Vagina (tissue), 2 donors: Measurements from ENCODE around the gene HSBP1L1.

Experiments used
- POLR2A ChIP-seq, 2 donors: fragments of 450-650 bp; IDR thresholded peaks; one replicate each; pipeline ENCODE4 v1.6.1; 2017; ENCODE audit warnings: antibody characterized with exemption in 2 of 2, mild to moderate bottlenecking in 2 of 2, moderate library complexity in 2 of 2
- POLR2AphosphoS5 ChIP-seq, 2 donors: sonication (generic); formaldehyde crosslinking; IDR thresholded peaks; one replicate each; pipeline ENCODE4 v1.9.0; 2017; ENCODE audit warnings: antibody characterized with exemption in 2 of 2, mild to moderate bottlenecking in 2 of 2, low read depth in 1 of 2; ENCODE audit not compliant: insufficient read depth in 1 of 2
- TF ChIP-seq, protein P1 (sequence below), 3 experiments: fragments of 450-650 bp in 2 of 3; fragments of 200-600 bp in 1 of 3; sonication (generic) in 1 of 3; IDR thresholded peaks; one replicate each; pipeline ENCODE4 v1.5.1; 2017 to 2019; ENCODE audit warnings: antibody characterized with exemption in 3 of 3, mild to moderate bottlenecking in 2 of 3, moderate library complexity in 2 of 3

DNA sequence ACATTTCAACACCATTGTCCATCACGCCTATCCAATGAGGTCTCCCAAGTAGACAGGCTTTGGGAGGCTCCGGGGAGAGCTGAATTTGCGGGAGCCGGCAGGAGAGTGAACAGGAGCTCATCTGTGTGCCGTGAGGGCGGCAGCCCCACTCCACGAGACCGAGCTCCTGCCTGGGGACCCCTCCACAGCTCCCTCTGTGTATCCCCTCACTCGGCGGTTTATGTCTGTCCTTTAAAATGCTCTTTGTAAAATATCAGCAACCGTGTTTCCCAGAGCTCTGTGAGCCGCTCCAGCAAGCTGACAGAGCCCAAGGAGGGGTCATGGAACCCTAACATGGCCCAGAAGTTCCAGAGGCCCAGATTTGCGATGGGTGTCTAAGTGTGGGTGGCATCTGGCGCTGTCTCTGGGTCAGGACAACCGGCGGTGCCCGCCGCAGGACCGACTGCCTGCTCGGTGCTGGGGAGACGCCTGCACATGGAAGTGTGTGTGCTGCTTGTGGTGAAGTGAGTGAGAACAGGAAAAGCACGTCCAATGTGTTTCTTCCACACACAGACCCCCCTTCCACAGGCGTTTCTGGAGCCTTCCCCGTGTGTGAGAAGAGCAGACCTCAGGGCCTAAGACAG, 47.8 kb upstream of the HSBP1L1 start:
- TF ChIP-seq, protein P1, sequence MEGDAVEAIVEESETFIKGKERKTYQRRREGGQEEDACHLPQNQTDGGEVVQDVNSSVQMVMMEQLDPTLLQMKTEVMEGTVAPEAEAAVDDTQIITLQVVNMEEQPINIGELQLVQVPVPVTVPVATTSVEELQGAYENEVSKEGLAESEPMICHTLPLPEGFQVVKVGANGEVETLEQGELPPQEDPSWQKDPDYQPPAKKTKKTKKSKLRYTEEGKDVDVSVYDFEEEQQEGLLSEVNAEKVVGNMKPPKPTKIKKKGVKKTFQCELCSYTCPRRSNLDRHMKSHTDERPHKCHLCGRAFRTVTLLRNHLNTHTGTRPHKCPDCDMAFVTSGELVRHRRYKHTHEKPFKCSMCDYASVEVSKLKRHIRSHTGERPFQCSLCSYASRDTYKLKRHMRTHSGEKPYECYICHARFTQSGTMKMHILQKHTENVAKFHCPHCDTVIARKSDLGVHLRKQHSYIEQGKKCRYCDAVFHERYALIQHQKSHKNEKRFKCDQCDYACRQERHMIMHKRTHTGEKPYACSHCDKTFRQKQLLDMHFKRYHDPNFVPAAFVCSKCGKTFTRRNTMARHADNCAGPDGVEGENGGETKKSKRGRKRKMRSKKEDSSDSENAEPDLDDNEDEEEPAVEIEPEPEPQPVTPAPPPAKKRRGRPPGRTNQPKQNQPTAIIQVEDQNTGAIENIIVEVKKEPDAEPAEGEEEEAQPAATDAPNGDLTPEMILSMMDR (IDR thresholded peaks at IDR 0.05), result no peak
- TF ChIP-seq POLR2AphosphoS5 (IDR thresholded peaks at IDR 0.05; ENCODE audit: insufficient read depth in 1 of 2, low read depth in 1 of 2) (no peak), POLR2A (IDR thresholded peaks at IDR 0.05) (no peak)
